Natural killer cell treated with Interleukin-12 subunit alpha and Interleukin-12 subunit beta and Interleukin-15 and Interleukin-18, amount 100 ng/mL, for 72 hours (primary cell): Measurements from ENCODE around the gene ZNF550. TPM values are rescaled to one million over a fixed set of nuclear protein-coding genes. Genes with fewer than 3 reads are reported as not detected.
A peak's percentile ranks its signal among the peaks of the same experiment; 100 is the strongest.

Experiments
- ATAC-seq, 2 donors: fragments of 150-1000 bp; cut with Tn5 transposase in 1 of 2; sonication (Bioruptor Pico), chemical (Tn5 transposase) in 1 of 2; 2 replicates each; pipeline ENCODE4 v1.10.0; 2021
- DNase-seq: peaks from one replicate; pipeline ENCODE4 v3.0.0; 2022; ENCODE audit warnings: low spot score
- H3K27ac Mint-ChIP-seq, 2 donors: 1 replicate in 1 of 2; 2 replicates in 1 of 2; pipeline ENCODE4 v1.8.0; 2022; ENCODE audit warnings: mixed read lengths in 2 of 2, mild to moderate bottlenecking in 1 of 2, moderate library complexity in 1 of 2
- H3K27me3 Mint-ChIP-seq, 2 donors: 1 replicate in 1 of 2; 2 replicates in 1 of 2; pipeline ENCODE4 v1.8.0; 2022; ENCODE audit warnings: mixed read lengths in 2 of 2
- H3K36me3 Mint-ChIP-seq: one replicate; pipeline ENCODE4 v1.8.0; 2022; ENCODE audit warnings: mixed read lengths
- H3K4me1 Mint-ChIP-seq, 2 donors: 1 replicate in 1 of 2; 2 replicates in 1 of 2; pipeline ENCODE4 v1.8.0; 2022; ENCODE audit warnings: low read depth in 2 of 2, mixed read lengths in 2 of 2, mild to moderate bottlenecking in 1 of 2
- H3K4me3 Mint-ChIP-seq: one replicate; pipeline ENCODE4 v1.8.0; 2022; ENCODE audit warnings: mixed read lengths
- H3K9me3 Mint-ChIP-seq: 2 replicates; pipeline ENCODE4 v1.8.0; 2022; ENCODE audit warnings: mixed read lengths
- total RNA-seq, 2 donors: library from RNA; stranded (reverse); gene quantifications; one replicate each; pipeline ENCODE4 v1.2.3, GENCODE V29; 2022

ZNF550 gene
- total RNA-seq = 1 to 10 TPM; 7.8 to 8.8 TPM

GRCh38 chr19:57559404-57560025, at the start of gene ZNF550:
ZNF550 (minus strand) TSS chr19:57559863; CDS start chr19:57559682, 181 bp downstream.
- H3K9me3 Mint-ChIP-seq = peaks cover 12% of the 10 kb centered on the region
- peak within 1 kb of the TSS; percentile 99 for H3K4me3 Mint-ChIP-seq
- peaks cover 24 to 31% of the 10 kb centered on the region in 2 donors for H3K4me1 Mint-ChIP-seq
- H3K27ac Mint-ChIP-seq = peak within 1 kb of the TSS; percentile 72 to 87
- peaks cover 51% of the 10 kb centered on the region for H3K36me3 Mint-ChIP-seq
- peak; percentile 98 to 100 for ATAC-seq
- DNase-seq = peak; percentile 87
- H3K27me3 Mint-ChIP-seq = peaks cover 0 to 8% of the 10 kb centered on the region in 2 donors

GRCh38 chr19:57606931-57607330, 47.3 kb upstream of the ZNF550 start:
- H3K27me3 Mint-ChIP-seq = no peaks in the 10 kb centered on the region
- peaks cover 63% of the 10 kb centered on the region for H3K36me3 Mint-ChIP-seq
- no peak overlapping the region for H3K4me3 Mint-ChIP-seq
- H3K4me1 Mint-ChIP-seq = no peaks in the 10 kb centered on the region
- H3K9me3 Mint-ChIP-seq = peaks cover 27% of the 10 kb centered on the region
- DNase-seq = no peak
- ATAC-seq = no peak
- H3K27ac Mint-ChIP-seq = no peak overlapping the region

DNA sequence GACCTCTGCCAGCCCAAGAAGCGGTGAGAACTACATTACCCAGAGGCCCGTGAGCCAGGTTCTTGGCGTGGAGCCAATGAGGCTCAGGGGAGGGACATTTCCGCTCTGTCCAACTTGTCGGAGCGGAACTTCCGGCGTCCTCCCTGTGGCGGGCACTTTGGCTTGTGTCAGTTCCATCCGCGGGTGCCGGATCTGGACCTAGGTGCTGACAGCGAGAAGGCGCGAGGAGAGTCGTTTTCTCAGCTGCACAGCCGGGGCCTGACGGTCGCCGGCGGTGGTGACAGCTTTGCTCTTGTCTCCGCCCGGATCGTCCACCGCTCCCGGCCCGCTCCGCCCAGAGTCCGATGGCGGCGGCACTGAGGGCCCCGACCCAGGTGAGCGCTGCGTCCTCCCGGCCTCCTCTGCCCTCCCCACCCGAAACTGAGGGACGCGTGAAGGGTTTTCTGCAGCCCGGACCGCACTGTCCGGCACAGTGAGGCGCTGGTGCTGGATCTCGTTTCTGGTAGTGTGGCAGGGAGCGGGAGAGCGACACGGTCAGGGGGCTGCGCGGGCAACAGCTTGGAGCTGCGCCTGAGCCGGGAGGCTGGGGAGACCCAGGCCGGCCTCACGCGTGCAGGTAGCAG, 40.2 kb upstream of the ZNF550 start, which contains the start of gene ZNF530:
Gene ZNF530, plus strand, starts transcription at position 125 of the 623 bp plus-strand sequence. CDS start 4,461 bp downstream, outside the sequence.
- H3K4me1 Mint-ChIP-seq = peaks cover 16 to 17% of the 10 kb centered on the region in 2 donors
- H3K9me3 Mint-ChIP-seq = peaks cover 40% of the 10 kb centered on the region
- peak within 1 kb of the TSS; percentile 82 for H3K4me3 Mint-ChIP-seq

DNA sequence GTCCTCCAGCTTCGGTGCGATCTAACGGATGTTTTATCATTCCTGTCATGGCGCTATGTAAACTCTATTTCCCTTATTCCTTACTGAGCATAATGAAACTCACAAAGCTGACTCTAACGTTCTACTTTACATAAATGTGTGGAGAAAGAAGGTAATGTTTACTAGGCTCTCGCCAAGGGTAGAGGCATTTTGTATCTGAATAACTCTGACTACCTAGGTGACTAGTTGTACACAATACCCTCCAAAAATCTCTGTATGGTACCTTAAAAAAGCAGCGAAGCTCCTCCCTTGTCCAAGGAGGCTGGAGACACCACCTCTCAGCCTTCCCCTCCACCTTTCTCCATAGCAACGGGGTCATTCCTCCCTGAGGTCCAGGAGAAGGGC, 39.7 kb upstream of the ZNF550 start:
- ATAC-seq = no peak
- H3K36me3 Mint-ChIP-seq = peaks cover 52% of the 10 kb centered on the region
- H3K4me1 Mint-ChIP-seq = peaks cover 16 to 17% of the 10 kb centered on the region in 2 donors
- H3K27ac Mint-ChIP-seq = peak overlapping the region in 1 of 2 donors; percentile 59
- H3K27me3 Mint-ChIP-seq = peaks cover 0 to 3% of the 10 kb centered on the region in 2 donors
- DNase-seq = no peak
- peaks cover 35% of the 10 kb centered on the region for H3K9me3 Mint-ChIP-seq
- H3K4me3 Mint-ChIP-seq = peak overlapping the region; percentile 82

More for the DNA sequence above, 40.2 kb upstream of the ZNF550 start, which contains the start of gene ZNF530:
- Mint-ChIP-seq H3K36me3 (peaks cover 55% of the 10 kb centered on the region), H3K27me3 (peaks cover 0 to 3% of the 10 kb centered on the region in 2 donors), H3K27ac (peak within 1 kb of the TSS in 1 of 2 donors; percentile 59)
- ATAC-seq = peak; percentile 99 to 100
- DNase-seq = peak; percentile 93

DNA sequence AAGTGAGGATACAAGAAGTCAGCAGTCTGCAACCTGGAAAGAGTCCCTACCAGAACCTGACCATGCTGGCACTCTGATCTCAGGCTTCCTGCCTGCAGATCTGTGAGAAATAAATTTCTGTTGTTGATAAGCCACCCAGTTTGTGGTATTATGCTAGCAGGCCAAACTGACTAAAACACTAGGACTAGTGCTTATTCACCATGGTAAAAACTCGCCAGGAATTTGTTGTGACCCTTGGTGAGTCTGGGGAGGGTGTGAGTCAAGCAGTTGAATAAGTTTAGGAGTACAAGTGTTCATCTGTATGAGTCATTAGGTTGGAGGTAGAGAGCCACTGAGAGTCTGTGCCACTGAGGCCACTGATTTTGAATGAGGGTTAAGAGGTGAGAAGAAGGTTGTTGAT, 27.9 kb upstream of the ZNF550 start:
- peaks cover 5 to 10% of the 10 kb centered on the region in 2 donors for H3K4me1 Mint-ChIP-seq
- H3K36me3 Mint-ChIP-seq = peaks cover 75% of the 10 kb centered on the region
- H3K4me3 Mint-ChIP-seq = no peak overlapping the region
- DNase-seq (no peak), ATAC-seq (no peak)
- H3K27me3 Mint-ChIP-seq = no peaks in the 10 kb centered on the region
- peaks cover 33% of the 10 kb centered on the region for H3K9me3 Mint-ChIP-seq
- H3K27ac Mint-ChIP-seq = no peak overlapping the region

DNA sequence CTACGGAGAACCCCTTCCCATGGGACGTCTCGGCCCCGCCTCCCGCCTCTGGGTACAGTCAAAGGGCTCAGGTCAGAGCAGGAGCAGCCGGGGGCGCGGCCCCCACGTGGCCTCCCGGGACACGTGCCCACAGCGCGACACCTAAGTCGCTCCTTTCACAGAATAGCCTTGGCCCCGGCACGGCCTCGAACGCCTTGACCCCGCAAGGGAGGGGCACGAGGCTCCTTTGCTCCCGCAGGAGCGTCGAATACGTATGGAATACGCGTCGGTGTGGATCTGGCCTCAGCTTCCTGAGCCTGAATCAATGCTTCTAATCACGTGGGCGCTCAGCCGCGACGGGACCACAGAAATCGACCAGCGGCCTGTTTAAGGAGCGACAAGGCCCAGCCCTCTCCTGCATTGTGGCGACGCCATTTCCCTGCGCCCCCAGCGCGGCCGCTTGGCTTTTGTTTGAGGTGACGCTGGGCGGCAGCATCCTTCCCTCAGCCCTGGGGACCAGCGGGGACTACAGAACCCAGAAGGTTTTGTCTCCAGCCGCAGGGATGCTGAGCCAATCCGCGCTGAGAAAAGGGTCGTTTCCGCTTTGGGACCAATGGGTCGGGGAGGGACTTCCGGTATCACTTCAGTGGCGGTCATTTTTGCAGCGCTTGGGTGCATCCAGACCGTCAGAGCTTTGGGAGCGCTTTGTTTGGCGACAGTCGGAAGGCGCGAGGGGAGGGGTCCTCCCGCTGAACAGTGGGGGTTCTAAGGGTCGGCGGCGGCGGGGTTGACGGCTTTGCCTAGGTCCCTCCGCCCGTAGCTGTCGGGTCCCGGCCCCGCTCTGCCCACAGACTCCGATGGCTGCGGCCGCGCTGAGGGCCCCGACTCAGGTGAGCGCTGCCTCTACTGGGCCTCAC, 24.1 kb upstream of the ZNF550 start, which contains the start of gene ZIK1:
Gene ZIK1, plus strand, starts transcription at position 625 of the 896 bp plus-strand sequence. Its CDS starts 212 bp downstream, at position 837.
- Mint-ChIP-seq H3K36me3 (peaks cover 61% of the 10 kb centered on the region), H3K27ac (peak within 1 kb of the TSS; percentile 41 to 80), H3K27me3 (no peaks in the 10 kb centered on the region), H3K9me3 (peaks cover 27% of the 10 kb centered on the region), H3K4me1 (peaks cover 5 to 13% of the 10 kb centered on the region in 2 donors), H3K4me3 (peak within 1 kb of the TSS; percentile 91)
- DNase-seq (peak; percentile 91), ATAC-seq (peak; percentile 87 to 96)

- peaks cover 5 to 13% of the 10 kb centered on the region in 2 donors for H3K4me1 Mint-ChIP-seq
- no peaks in the 10 kb centered on the region for H3K27me3 Mint-ChIP-seq
- peaks cover 26% of the 10 kb centered on the region for H3K9me3 Mint-ChIP-seq
- ATAC-seq (no peak), DNase-seq (no peak)
- no peak overlapping the region for H3K27ac Mint-ChIP-seq
- peaks cover 54% of the 10 kb centered on the region for H3K36me3 Mint-ChIP-seq
- H3K4me3 Mint-ChIP-seq = no peak overlapping the region
Observed at GRCh38 chr19:57583104-57583520, 23.4 kb upstream of the ZNF550 start.

- Mint-ChIP-seq H3K9me3 (peaks cover 33% of the 10 kb centered on the region), H3K27ac (peak within 1 kb of the TSS; percentile 59 to 85), H3K27me3 (no peaks in the 10 kb centered on the region), H3K4me1 (peaks cover 8 to 16% of the 10 kb centered on the region in 2 donors), H3K4me3 (peak within 1 kb of the TSS; percentile 78), H3K36me3 (peaks cover 60% of the 10 kb centered on the region)
- ATAC-seq (peak; percentile 99), DNase-seq (peak; percentile 96)
Observed at GRCh38 chr19:57578487-57579205, 19.0 kb upstream of the ZNF550 start, which contains the start of gene ZNF416. ZNF416 (minus strand) TSS chr19:57578911; CDS start chr19:57578704, 207 bp downstream.

DNA sequence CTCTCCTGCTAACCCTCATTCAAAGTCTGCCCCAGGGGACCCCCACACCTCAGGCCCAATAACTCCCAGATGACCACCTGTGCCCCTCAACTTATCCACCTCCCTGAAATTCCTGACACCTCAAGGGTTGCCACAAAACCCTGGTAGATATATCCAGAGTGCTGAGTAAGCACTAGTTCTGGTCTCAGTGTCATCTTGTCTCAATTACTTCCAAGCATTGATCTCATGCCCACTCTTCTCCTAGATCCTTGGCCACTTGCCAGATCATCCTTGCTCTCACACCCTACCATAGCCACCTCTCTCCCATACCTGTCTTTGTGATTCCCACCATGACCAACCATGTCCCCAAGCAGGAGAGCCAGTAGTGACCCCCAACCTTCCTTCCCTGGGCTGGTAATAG, 17.0 kb upstream of the ZNF550 start:
- Mint-ChIP-seq H3K36me3 (peaks cover 74% of the 10 kb centered on the region), H3K4me1 (peaks cover 6 to 15% of the 10 kb centered on the region in 2 donors), H3K27ac (no peak overlapping the region), H3K9me3 (peaks cover 29% of the 10 kb centered on the region), H3K4me3 (no peak overlapping the region), H3K27me3 (no peaks in the 10 kb centered on the region)
- DNase-seq (no peak), ATAC-seq (no peak)

- no peak overlapping the region for H3K4me3 Mint-ChIP-seq
- H3K27ac Mint-ChIP-seq = no peak overlapping the region
- ATAC-seq = no peak
- peaks cover 32% of the 10 kb centered on the region for H3K9me3 Mint-ChIP-seq
- H3K36me3 Mint-ChIP-seq = peaks cover 78% of the 10 kb centered on the region
- H3K27me3 Mint-ChIP-seq = no peaks in the 10 kb centered on the region
- peaks cover 3 to 7% of the 10 kb centered on the region in 2 donors for H3K4me1 Mint-ChIP-seq
- no peak for DNase-seq
Observed at GRCh38 chr19:57572415-57572947, 12.8 kb upstream of the ZNF550 start.

DNA sequence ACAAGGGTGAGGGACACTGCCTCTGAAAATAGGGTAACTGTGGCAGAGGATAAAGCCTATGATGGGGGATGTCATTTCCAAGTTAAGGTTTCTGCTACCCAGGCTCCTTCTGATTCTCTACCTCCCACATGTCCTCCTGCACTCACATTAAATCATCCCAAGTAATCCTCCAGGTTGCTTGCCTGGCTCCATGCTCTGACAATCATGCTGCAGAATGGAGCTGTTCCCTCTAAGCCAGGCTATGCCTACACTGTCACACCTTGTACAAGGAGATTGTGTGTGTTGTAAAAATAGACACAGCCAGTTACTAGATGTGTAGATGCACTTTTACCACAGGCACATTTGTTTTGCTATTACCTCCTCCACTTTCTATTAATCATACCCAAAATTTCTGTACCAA, 11.0 kb upstream of the ZNF550 start:
- ATAC-seq = no peak
- H3K36me3 Mint-ChIP-seq = peaks cover 74% of the 10 kb centered on the region
- no peak overlapping the region for H3K27ac Mint-ChIP-seq
- no peaks in the 10 kb centered on the region for H3K27me3 Mint-ChIP-seq
- no peaks in the 10 kb centered on the region for H3K4me1 Mint-ChIP-seq
- DNase-seq = no peak
- H3K4me3 Mint-ChIP-seq = no peak overlapping the region
- peaks cover 26% of the 10 kb centered on the region for H3K9me3 Mint-ChIP-seq

GRCh38 chr19:57566396-57567265, 7.0 kb upstream of the ZNF550 start:
- ATAC-seq (no peak), DNase-seq (no peak)
- Mint-ChIP-seq H3K27ac (no peak overlapping the region), H3K36me3 (peaks cover 52% of the 10 kb centered on the region), H3K4me1 (no peaks in the 10 kb centered on the region), H3K4me3 (no peak overlapping the region), H3K9me3 (peaks cover 30% of the 10 kb centered on the region), H3K27me3 (peaks cover 0 to 4% of the 10 kb centered on the region in 2 donors)
